Measurements from ENCODE around the gene IL10RA. TPM values are rescaled to one million over a fixed set of nuclear protein-coding genes. Genes with fewer than 3 reads are reported as not detected.

Gene IL10RA
- polyA plus RNA-seq, 3 donors: 152 to 413 (median 226) TPM

GRCh38 chr11:117960406-117960805 lies 25.8 kb upstream of the IL10RA start:
- Histone ChIP-seq H3K9ac (ENCODE audit: insufficient read depth, low read length, poor library complexity, severe bottlenecking) (no peak overlapping the region), H2AFZ (ENCODE audit: insufficient read depth, low read depth, low read length, poor library complexity, severe bottlenecking) (no peak overlapping the region), H3K27me3 (ENCODE audit: control insufficient read depth in 2 of 2, insufficient read depth in 2 of 2, low read length in 2 of 2) (no peaks in the 10 kb centered on the region), H3K27ac (ENCODE audit: low read depth in 1 of 2, low read length in 2 of 2) (peak overlapping the region in 1 of 2 donors; percentile 87), H4K20me1 (ENCODE audit: insufficient read depth, low read length) (no peaks in the 10 kb centered on the region), H3K79me2 (ENCODE audit: insufficient read depth, low read length) (no peaks in the 10 kb centered on the region), H3K4me1 (ENCODE audit: control insufficient read depth in 1 of 2, insufficient read depth in 2 of 2, low read length in 2 of 2) (peaks cover 18 to 25% of the 10 kb centered on the region in 2 donors), H3K36me3 (replicated peaks in 1 of 2; ENCODE audit: control insufficient read depth in 1 of 2, insufficient read depth in 2 of 2, low read length in 2 of 2) (no peaks in the 10 kb centered on the region), H3K4me3 (replicated peaks in 1 of 3; ENCODE audit: low read depth in 2 of 3, low read length in 3 of 3) (peak overlapping the region in 1 of 3 experiments; percentile 53), H3K4me2 (replicated peaks; ENCODE audit: extremely low read depth, low read length, poor library complexity, severe bottlenecking) (peak overlapping the region; percentile 45), H3K9me3 (replicated peaks in 1 of 2; ENCODE audit: control insufficient read depth in 1 of 2, insufficient read depth in 1 of 2, low read length in 2 of 2) (peaks cover 6 to 19% of the 10 kb centered on the region in 2 donors)
- DNase-seq: no peak
- WGBS (ENCODE audit: insufficient coverage): no CpG with 5 or more reads among the region's 1 CpG
- no peak for TF ChIP-seq CTCF (IDR thresholded peaks at IDR 0.05)
- H3K9me3 Mint-ChIP-seq: peaks cover 18 to 26% (median 21%) of the 10 kb centered on the region in 7 donors
- no peak overlapping the region for H3K4me3 Mint-ChIP-seq
- H3K27me3 Mint-ChIP-seq (ENCODE audit: low read depth in 3 of 3): peaks cover 0 to 2% (median 0%) of the 10 kb centered on the region in 3 donors
- intact Hi-C loops (cut with micrococcal nuclease): no loop called here
- H3K27ac Mint-ChIP-seq: peak overlapping the region; percentile 87 to 97 (median 94)
- H3K36me3 Mint-ChIP-seq: peaks cover 22 to 25% of the 10 kb centered on the region in 2 donors
- H3K4me1 Mint-ChIP-seq: peaks cover 20% of the 10 kb centered on the region

- Histone ChIP-seq H3K9me3 (replicated peaks in 1 of 2; ENCODE audit: control insufficient read depth in 1 of 2, insufficient read depth in 1 of 2, low read length in 2 of 2) (peaks cover 6 to 19% of the 10 kb centered on the region in 2 donors), H3K9ac (ENCODE audit: insufficient read depth, low read length, poor library complexity, severe bottlenecking) (no peak overlapping the region), H3K79me2 (ENCODE audit: insufficient read depth, low read length) (no peaks in the 10 kb centered on the region), H3K27me3 (ENCODE audit: control insufficient read depth in 2 of 2, insufficient read depth in 2 of 2, low read length in 2 of 2) (no peaks in the 10 kb centered on the region), H3K27ac (ENCODE audit: low read depth in 1 of 2, low read length in 2 of 2) (no peak overlapping the region), H3K4me1 (ENCODE audit: control insufficient read depth in 1 of 2, insufficient read depth in 2 of 2, low read length in 2 of 2) (peaks cover 18 to 25% of the 10 kb centered on the region in 2 donors), H3K4me3 (replicated peaks in 1 of 3; ENCODE audit: low read depth in 2 of 3, low read length in 3 of 3) (no peak overlapping the region), H3K4me2 (replicated peaks; ENCODE audit: extremely low read depth, low read length, poor library complexity, severe bottlenecking) (no peak overlapping the region), H4K20me1 (ENCODE audit: insufficient read depth, low read length) (no peaks in the 10 kb centered on the region), H3K36me3 (replicated peaks in 1 of 2; ENCODE audit: control insufficient read depth in 1 of 2, insufficient read depth in 2 of 2, low read length in 2 of 2) (no peaks in the 10 kb centered on the region), H2AFZ (ENCODE audit: insufficient read depth, low read depth, low read length, poor library complexity, severe bottlenecking) (no peak overlapping the region)
- Mint-ChIP-seq H3K36me3 (peaks cover 22% of the 10 kb centered on the region in 2 donors), H3K4me3 (no peak overlapping the region), H3K27ac (peak overlapping the region in 1 of 7 donors; percentile 27), H3K4me1 (peaks cover 20% of the 10 kb centered on the region), H3K9me3 (peaks cover 16 to 25% (median 21%) of the 10 kb centered on the region in 7 donors), H3K27me3 (ENCODE audit: low read depth in 3 of 3) (peaks cover 0 to 2% (median 0%) of the 10 kb centered on the region in 3 donors)
- WGBS (ENCODE audit: insufficient coverage): 97% methylated on average over 5 of the region's 10 CpGs
- DNase-seq: no peak
- TF ChIP-seq CTCF (IDR thresholded peaks at IDR 0.05): no peak
- intact Hi-C loops (cut with micrococcal nuclease): no loop called here
Observed at GRCh38 chr11:117961896-117962295, 24.3 kb upstream of the IL10RA start.
